ENCODE results near the gene ZNF311. TPM values are rescaled to one million over a fixed set of nuclear protein-coding genes. Genes with fewer than 3 reads are reported as not detected.

Gene ZNF311
- total and polyA plus RNA-seq, 2 of the 13 experiments (the other 11 are each of a cell fraction or from before 2014, with no cell fraction given), result not detected

- TF ChIP-seq, protein P1, sequence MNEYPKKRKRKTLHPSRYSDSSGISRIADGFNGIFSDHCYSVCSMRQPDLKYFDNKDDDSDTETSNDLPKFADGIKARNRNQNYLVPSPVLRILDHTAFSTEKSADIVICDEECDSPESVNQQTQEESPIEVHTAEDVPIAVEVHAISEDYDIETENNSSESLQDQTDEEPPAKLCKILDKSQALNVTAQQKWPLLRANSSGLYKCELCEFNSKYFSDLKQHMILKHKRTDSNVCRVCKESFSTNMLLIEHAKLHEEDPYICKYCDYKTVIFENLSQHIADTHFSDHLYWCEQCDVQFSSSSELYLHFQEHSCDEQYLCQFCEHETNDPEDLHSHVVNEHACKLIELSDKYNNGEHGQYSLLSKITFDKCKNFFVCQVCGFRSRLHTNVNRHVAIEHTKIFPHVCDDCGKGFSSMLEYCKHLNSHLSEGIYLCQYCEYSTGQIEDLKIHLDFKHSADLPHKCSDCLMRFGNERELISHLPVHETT (CRISPR knock-in tag; conservative IDR thresholded peaks at IDR 0.05), result peak; percentile 72; the same call in 1 of the 2 replicates
- TF ChIP-seq, protein P2, sequence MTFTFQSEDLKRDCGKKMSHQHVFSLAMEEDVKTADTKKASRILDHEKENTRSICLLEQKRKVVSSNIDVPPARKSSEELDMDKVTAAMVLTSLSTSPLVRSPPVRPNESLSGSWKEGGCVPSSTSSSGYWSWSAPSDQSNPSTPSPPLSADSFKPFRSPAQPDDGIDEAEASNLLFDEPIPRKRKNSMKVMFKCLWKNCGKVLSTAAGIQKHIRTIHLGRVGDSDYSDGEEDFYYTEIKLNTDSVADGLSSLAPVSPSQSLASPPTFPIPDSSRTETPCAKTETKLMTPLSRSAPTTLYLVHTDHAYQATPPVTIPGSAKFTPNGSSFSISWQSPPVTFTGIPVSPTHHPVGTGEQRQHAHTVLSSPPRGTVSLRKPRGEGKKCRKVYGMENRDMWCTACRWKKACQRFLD (CRISPR knock-in tag; IDR thresholded peaks at IDR 0.05; ENCODE audit: borderline replicate concordance), result no peak
- TF ChIP-seq POGZ (CRISPR knock-in tag; IDR thresholded peaks at IDR 0.05), result peak; percentile 69; the same call in 1 of the 2 replicates
- TF ChIP-seq ZNF572 (CRISPR knock-in tag; IDR thresholded peaks at IDR 0.05), result no peak
- 0 out of 2 replicates have a peak, but pooled peaks have one; percentile 32 for TF ChIP-seq ZNF10 (CRISPR knock-in tag; IDR thresholded peaks at IDR 0.05; ENCODE audit: borderline replicate concordance, low read depth)
- TF ChIP-seq, protein P3, sequence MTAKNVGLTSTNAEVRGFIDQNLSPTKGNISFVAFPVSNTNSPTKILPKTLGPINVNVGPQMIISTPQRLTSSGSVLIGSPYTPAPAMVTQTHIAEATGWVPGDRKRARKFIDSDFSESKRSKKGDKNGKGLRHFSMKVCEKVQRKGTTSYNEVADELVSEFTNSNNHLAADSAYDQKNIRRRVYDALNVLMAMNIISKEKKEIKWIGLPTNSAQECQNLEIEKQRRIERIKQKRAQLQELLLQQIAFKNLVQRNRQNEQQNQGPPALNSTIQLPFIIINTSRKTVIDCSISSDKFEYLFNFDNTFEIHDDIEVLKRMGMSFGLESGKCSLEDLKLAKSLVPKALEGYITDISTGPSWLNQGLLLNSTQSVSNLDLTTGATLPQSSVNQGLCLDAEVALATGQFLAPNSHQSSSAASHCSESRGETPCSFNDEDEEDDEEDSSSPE (CRISPR knock-in tag; IDR thresholded peaks at IDR 0.05), result peak; percentile 86
- TF ChIP-seq, protein P4, sequence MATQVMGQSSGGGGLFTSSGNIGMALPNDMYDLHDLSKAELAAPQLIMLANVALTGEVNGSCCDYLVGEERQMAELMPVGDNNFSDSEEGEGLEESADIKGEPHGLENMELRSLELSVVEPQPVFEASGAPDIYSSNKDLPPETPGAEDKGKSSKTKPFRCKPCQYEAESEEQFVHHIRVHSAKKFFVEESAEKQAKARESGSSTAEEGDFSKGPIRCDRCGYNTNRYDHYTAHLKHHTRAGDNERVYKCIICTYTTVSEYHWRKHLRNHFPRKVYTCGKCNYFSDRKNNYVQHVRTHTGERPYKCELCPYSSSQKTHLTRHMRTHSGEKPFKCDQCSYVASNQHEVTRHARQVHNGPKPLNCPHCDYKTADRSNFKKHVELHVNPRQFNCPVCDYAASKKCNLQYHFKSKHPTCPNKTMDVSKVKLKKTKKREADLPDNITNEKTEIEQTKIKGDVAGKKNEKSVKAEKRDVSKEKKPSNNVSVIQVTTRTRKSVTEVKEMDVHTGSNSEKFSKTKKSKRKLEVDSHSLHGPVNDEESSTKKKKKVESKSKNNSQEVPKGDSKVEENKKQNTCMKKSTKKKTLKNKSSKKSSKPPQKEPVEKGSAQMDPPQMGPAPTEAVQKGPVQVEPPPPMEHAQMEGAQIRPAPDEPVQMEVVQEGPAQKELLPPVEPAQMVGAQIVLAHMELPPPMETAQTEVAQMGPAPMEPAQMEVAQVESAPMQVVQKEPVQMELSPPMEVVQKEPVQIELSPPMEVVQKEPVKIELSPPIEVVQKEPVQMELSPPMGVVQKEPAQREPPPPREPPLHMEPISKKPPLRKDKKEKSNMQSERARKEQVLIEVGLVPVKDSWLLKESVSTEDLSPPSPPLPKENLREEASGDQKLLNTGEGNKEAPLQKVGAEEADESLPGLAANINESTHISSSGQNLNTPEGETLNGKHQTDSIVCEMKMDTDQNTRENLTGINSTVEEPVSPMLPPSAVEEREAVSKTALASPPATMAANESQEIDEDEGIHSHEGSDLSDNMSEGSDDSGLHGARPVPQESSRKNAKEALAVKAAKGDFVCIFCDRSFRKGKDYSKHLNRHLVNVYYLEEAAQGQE (IDR thresholded peaks at IDR 0.05; ENCODE audit: borderline replicate concordance in 1 of 2, low read depth in 1 of 2, low read length in 2 of 2), result peak in 1 of 2 experiments; percentile 50; a peak in 1 of 4 replicates
- TF ChIP-seq ZNF737 (CRISPR knock-in tag; IDR thresholded peaks at IDR 0.05; ENCODE audit: borderline replicate concordance), result no peak
- no peak; the same call in 1 of the 2 replicates for TF ChIP-seq SAFB2 (CRISPR knock-in tag; IDR thresholded peaks at IDR 0.05; ENCODE audit: borderline replicate concordance, low read depth)
- TF ChIP-seq SPEN (CRISPR knock-in tag; IDR thresholded peaks at IDR 0.05; ENCODE audit: low read depth), result peak; percentile 82
- peak; percentile 52 for TF ChIP-seq NFYC (CRISPR knock-in tag; IDR thresholded peaks at IDR 0.05)
- peak; percentile 93; the same call in 1 of the 2 replicates for TF ChIP-seq TSC22D2 (CRISPR knock-in tag; IDR thresholded peaks at IDR 0.05; ENCODE audit: borderline replicate concordance)
- no peak for TF ChIP-seq SETDB1 (CRISPR knock-in tag; IDR thresholded peaks at IDR 0.05; ENCODE audit: borderline replicate concordance)
- peak; percentile 56; the same call in 1 of the 2 replicates for TF ChIP-seq REPIN1 (CRISPR knock-in tag; IDR thresholded peaks at IDR 0.05; ENCODE audit: borderline replicate concordance, low read depth)
- peak; percentile 91; the same call in 1 of the 2 replicates for TF ChIP-seq FOXK1 (CRISPR knock-in tag; IDR thresholded peaks at IDR 0.05; ENCODE audit: borderline replicate concordance, low read depth)
- peak; percentile 80; the same call in 1 of the 2 replicates for TF ChIP-seq MIER3 (CRISPR knock-in tag; IDR thresholded peaks at IDR 0.05; ENCODE audit: borderline replicate concordance)
- TF ChIP-seq ZNF75D (CRISPR knock-in tag; IDR thresholded peaks at IDR 0.05; ENCODE audit: borderline replicate concordance), result 0 out of 2 replicates have a peak, but pooled peaks have one; percentile 45
- 0 out of 2 replicates have a peak, but pooled peaks have one; percentile 35 for TF ChIP-seq ZBTB20 (CRISPR knock-in tag; IDR thresholded peaks at IDR 0.05; ENCODE audit: borderline replicate concordance, low read depth)
Observed at GRCh38 chr6:28985462-28986164, 19.5 kb downstream of the ZNF311 start (continued).
